ENCODE data around the gene BUB1. TPM values are rescaled to one million over a fixed set of nuclear protein-coding genes. Genes with fewer than 3 reads are reported as not detected.
"Not testable (repeated sequence)": the region's sequence is repeated elsewhere in the genome, so short reads cannot be mapped to it uniquely, and the experiment has no call there.

BUB1 gene
- total RNA-seq, 1 donor from 2014 or later: 56.1 TPM

- Mint-ChIP-seq H3K9me3 (no peaks in the 10 kb centered on the region), H3K27ac (no peak overlapping the region), H3K36me3 (ENCODE audit: low read depth) (peaks cover 1% of the 10 kb centered on the region), H3K4me1 (ENCODE audit: low read depth) (peaks cover 10% of the 10 kb centered on the region), H3K4me3 (no peak overlapping the region), H3K27me3 (ENCODE audit: insufficient read depth) (peaks cover 70% of the 10 kb centered on the region)
- intact Hi-C loops (cut with micrococcal nuclease): no loop called here
- no peak for DNase-seq (ENCODE audit: low spot score)
Measured at GRCh38 chr2:110712737-110713136, 34.9 kb upstream of the BUB1 start.

- no peak overlapping the region for H3K4me3 Mint-ChIP-seq
- no peak overlapping the region for H3K27ac Mint-ChIP-seq
- peaks cover 2% of the 10 kb centered on the region for H3K4me1 Mint-ChIP-seq (ENCODE audit: low read depth)
- intact Hi-C loops (cut with micrococcal nuclease): no loop called here
- DNase-seq (ENCODE audit: low spot score): no peak
- no peaks in the 10 kb centered on the region for H3K9me3 Mint-ChIP-seq
- peaks cover 73% of the 10 kb centered on the region for H3K27me3 Mint-ChIP-seq (ENCODE audit: insufficient read depth)
- no peaks in the 10 kb centered on the region for H3K36me3 Mint-ChIP-seq (ENCODE audit: low read depth)
Measured at GRCh38 chr2:110708455-110708854, 30.6 kb upstream of the BUB1 start.

GRCh38 chr2:110707386-110707965 is 29.6 kb upstream of the BUB1 start:
- no peak overlapping the region for H3K4me3 Mint-ChIP-seq
- intact Hi-C loops (cut with micrococcal nuclease): no loop called here
- peaks cover 74% of the 10 kb centered on the region for H3K27me3 Mint-ChIP-seq (ENCODE audit: insufficient read depth)

GRCh38 chr2:110702514-110703380 is 24.9 kb upstream of the BUB1 start:
- Mint-ChIP-seq H3K36me3 (ENCODE audit: low read depth) (no peaks in the 10 kb centered on the region), H3K9me3 (no peaks in the 10 kb centered on the region), H3K27ac (no peak overlapping the region), H3K4me3 (no peak overlapping the region), H3K27me3 (ENCODE audit: insufficient read depth) (peaks cover 50% of the 10 kb centered on the region), H3K4me1 (ENCODE audit: low read depth) (no peaks in the 10 kb centered on the region)
- intact Hi-C loops (cut with micrococcal nuclease): no loop called here
- DNase-seq (ENCODE audit: low spot score): no peak

More at GRCh38 chr2:110707386-110707965, 29.6 kb upstream of the BUB1 start:
- Mint-ChIP-seq H3K27ac (no peak overlapping the region), H3K9me3 (no peaks in the 10 kb centered on the region), H3K36me3 (ENCODE audit: low read depth) (no peaks in the 10 kb centered on the region), H3K4me1 (ENCODE audit: low read depth) (no peaks in the 10 kb centered on the region)
- DNase-seq (ENCODE audit: low spot score): no peak

- H3K36me3 Mint-ChIP-seq (ENCODE audit: low read depth); H3K4me3 Mint-ChIP-seq; H3K9me3 Mint-ChIP-seq; DNase-seq (ENCODE audit: low spot score); H3K27ac Mint-ChIP-seq; intact Hi-C loops (cut with micrococcal nuclease): not testable (repeated sequence)
- H3K4me1 Mint-ChIP-seq (ENCODE audit: low read depth): peaks cover 13% of the 10 kb centered on the region
- H3K27me3 Mint-ChIP-seq (ENCODE audit: insufficient read depth): peaks cover 19% of the 10 kb centered on the region
Measured at GRCh38 chr2:110698253-110698652, 20.4 kb upstream of the BUB1 start.

- H3K27ac Mint-ChIP-seq; intact Hi-C loops (cut with micrococcal nuclease); H3K4me3 Mint-ChIP-seq; H3K36me3 Mint-ChIP-seq (ENCODE audit: low read depth); H3K9me3 Mint-ChIP-seq; DNase-seq (ENCODE audit: low spot score): not testable (repeated sequence)
- Mint-ChIP-seq H3K27me3 (ENCODE audit: insufficient read depth) (peaks cover 12% of the 10 kb centered on the region), H3K4me1 (ENCODE audit: low read depth) (peaks cover 13% of the 10 kb centered on the region)
Measured at GRCh38 chr2:110695146-110695898, 17.5 kb upstream of the BUB1 start.

GRCh38 chr2:110691612-110692258 is 13.9 kb upstream of the BUB1 start:
- no peak for DNase-seq (ENCODE audit: low spot score)
- intact Hi-C loops (cut with micrococcal nuclease): no loop called here
- Mint-ChIP-seq H3K9me3 (peaks cover 16% of the 10 kb centered on the region), H3K4me1 (ENCODE audit: low read depth) (peaks cover 13% of the 10 kb centered on the region), H3K27me3 (ENCODE audit: insufficient read depth) (peaks cover 12% of the 10 kb centered on the region), H3K27ac (no peak overlapping the region), H3K4me3 (no peak overlapping the region), H3K36me3 (ENCODE audit: low read depth) (peaks cover 1% of the 10 kb centered on the region)

- Mint-ChIP-seq H3K4me3 (no peak overlapping the region), H3K27ac (no peak overlapping the region), H3K4me1 (ENCODE audit: low read depth) (peaks cover 10% of the 10 kb centered on the region), H3K27me3 (ENCODE audit: insufficient read depth) (peaks cover 22% of the 10 kb centered on the region), H3K36me3 (ENCODE audit: low read depth) (peaks cover under 1% of the 10 kb centered on the region), H3K9me3 (peaks cover 16% of the 10 kb centered on the region)
- intact Hi-C loops (cut with micrococcal nuclease): no loop called here
- no peak for DNase-seq (ENCODE audit: low spot score)
Measured at GRCh38 chr2:110690083-110690965, 12.5 kb upstream of the BUB1 start.

- H3K4me1 Mint-ChIP-seq (ENCODE audit: low read depth): no peaks in the 10 kb centered on the region
- H3K27ac Mint-ChIP-seq: no peak overlapping the region
- H3K36me3 Mint-ChIP-seq (ENCODE audit: low read depth): no peaks in the 10 kb centered on the region
- no peak overlapping the region for H3K4me3 Mint-ChIP-seq
- DNase-seq (ENCODE audit: low spot score): no peak
- H3K9me3 Mint-ChIP-seq: peaks cover 16% of the 10 kb centered on the region
- intact Hi-C loops (cut with micrococcal nuclease): no loop called here
- peaks cover 26% of the 10 kb centered on the region for H3K27me3 Mint-ChIP-seq (ENCODE audit: insufficient read depth)
Measured at GRCh38 chr2:110688594-110689091, 10.8 kb upstream of the BUB1 start.

- H3K4me3 Mint-ChIP-seq; DNase-seq (ENCODE audit: low spot score); intact Hi-C loops (cut with micrococcal nuclease); H3K36me3 Mint-ChIP-seq (ENCODE audit: low read depth); H3K4me1 Mint-ChIP-seq (ENCODE audit: low read depth); H3K27ac Mint-ChIP-seq: not testable (repeated sequence)
- Mint-ChIP-seq H3K9me3 (peaks cover 16% of the 10 kb centered on the region), H3K27me3 (ENCODE audit: insufficient read depth) (peaks cover 27% of the 10 kb centered on the region)
Measured at GRCh38 chr2:110687775-110688484, 10.1 kb upstream of the BUB1 start.

- peaks cover 19% of the 10 kb centered on the region for H3K4me1 Mint-ChIP-seq (ENCODE audit: low read depth)
- DNase-seq (ENCODE audit: low spot score): no peak
- intact Hi-C loops (cut with micrococcal nuclease): no loop called here
- peaks cover 5% of the 10 kb centered on the region for H3K9me3 Mint-ChIP-seq
- H3K27me3 Mint-ChIP-seq (ENCODE audit: insufficient read depth): peaks cover 24% of the 10 kb centered on the region
- no peaks in the 10 kb centered on the region for H3K36me3 Mint-ChIP-seq (ENCODE audit: low read depth)
- no peak overlapping the region for H3K4me3 Mint-ChIP-seq
- H3K27ac Mint-ChIP-seq: no peak overlapping the region
Measured at GRCh38 chr2:110682872-110683271, 5.0 kb upstream of the BUB1 start.
